ENCODE data around the gene TICAM2.

Gene TICAM2

DNA sequence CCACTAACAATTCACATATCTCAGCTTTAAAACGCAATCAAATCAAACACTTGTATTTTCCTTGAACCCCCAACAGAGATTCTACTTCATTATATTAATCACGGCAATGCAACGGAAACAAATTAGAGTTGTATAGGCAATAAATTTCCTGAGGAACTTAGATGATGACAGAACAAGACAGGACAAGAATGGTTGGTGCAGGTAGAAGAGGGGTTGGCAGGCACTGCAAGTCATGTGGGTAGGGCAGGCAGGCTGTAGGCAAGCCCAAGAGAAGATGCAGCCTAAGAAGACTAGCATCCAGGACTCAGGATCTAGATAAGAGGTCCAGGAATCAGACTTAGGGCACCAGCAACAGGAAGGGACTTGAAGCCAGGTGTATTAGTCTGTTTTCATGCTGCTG lies 41.1 kb downstream of the TICAM2 start:
- no peaks in the 10 kb centered on the region for H3K27me3 ChIP-seq (ENCODE audit: insufficient read depth, low read length)
- H3K27ac ChIP-seq (ENCODE audit: low read length), result no peak overlapping the region
- H3K36me3 ChIP-seq (ENCODE audit: insufficient read depth, low read depth, low read length), result no peaks in the 10 kb centered on the region
- H3K4me1 ChIP-seq (ENCODE audit: insufficient read depth, low read length), result peaks cover 9% of the 10 kb centered on the region; the same call in 1 of the 2 replicates
- H3K4me3 ChIP-seq (ENCODE audit: low read length), result no peak overlapping the region
- no peak overlapping the region for H3K9ac ChIP-seq (ENCODE audit: low read depth, low read length)
- no peaks in the 10 kb centered on the region for H3K9me3 ChIP-seq (ENCODE audit: insufficient read depth, low read depth, low read length)

DNA sequence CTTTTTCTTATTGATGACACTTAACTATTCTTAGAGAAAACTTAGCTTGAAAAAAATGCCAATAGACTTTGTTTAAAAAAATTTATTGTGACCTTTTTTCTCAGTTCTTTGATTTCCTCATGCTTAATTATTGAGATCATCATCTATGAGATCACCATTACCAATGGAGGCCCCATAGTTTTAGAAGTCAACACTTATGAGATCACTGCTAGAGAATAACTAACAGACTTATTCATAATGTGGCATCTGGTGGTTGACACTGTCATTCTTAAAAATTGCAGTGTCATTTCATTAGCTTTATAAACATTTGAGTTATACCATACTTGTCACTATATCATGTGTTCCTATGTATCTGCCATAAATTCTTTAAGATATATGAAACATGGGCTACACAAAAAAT lies 42.8 kb downstream of the TICAM2 start:
- no peaks in the 10 kb centered on the region for H3K27me3 ChIP-seq (ENCODE audit: insufficient read depth, low read length)
- no peaks in the 10 kb centered on the region for H3K9me3 ChIP-seq (ENCODE audit: insufficient read depth, low read depth, low read length)
- no peak overlapping the region for H3K9ac ChIP-seq (ENCODE audit: low read depth, low read length)
- no peaks in the 10 kb centered on the region for H3K36me3 ChIP-seq (ENCODE audit: insufficient read depth, low read depth, low read length)
- no peak overlapping the region for H3K4me3 ChIP-seq (ENCODE audit: low read length)
- no peak overlapping the region for H3K27ac ChIP-seq (ENCODE audit: low read length)
- peaks cover 9% of the 10 kb centered on the region; the same call in 1 of the 2 replicates for H3K4me1 ChIP-seq (ENCODE audit: insufficient read depth, low read length)

DNA sequence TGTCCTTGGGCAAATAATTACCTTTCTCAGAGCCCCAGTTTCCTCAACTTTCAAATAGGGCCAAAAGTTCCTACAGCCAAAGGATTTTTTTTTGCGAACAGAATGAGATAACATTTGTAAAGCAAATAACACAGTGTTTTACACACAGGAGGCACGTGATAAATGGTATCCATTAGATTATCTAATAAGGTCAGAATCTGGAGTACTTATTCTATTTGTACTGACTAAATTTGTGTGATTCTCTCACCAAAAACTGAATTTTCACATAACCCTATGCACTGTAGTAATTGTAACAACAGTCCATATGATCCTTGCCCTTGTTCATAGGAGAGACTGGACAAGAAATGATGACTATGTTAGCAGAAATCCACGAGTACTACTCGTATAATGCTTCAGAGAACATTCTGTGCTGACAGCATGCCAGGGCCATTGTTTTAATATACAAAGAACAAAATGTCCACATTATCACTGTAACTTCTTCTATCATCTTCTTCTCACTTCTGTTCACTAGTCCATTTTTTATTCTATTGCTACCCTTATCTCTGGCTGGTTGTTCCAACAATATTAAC lies 43.8 kb downstream of the TICAM2 start:
- Histone ChIP-seq H3K9me3 (ENCODE audit: insufficient read depth, low read depth, low read length) (no peaks in the 10 kb centered on the region), H3K27ac (ENCODE audit: low read length) (no peak overlapping the region), H3K36me3 (ENCODE audit: insufficient read depth, low read depth, low read length) (no peaks in the 10 kb centered on the region), H3K27me3 (ENCODE audit: insufficient read depth, low read length) (no peaks in the 10 kb centered on the region), H3K4me3 (ENCODE audit: low read length) (no peak overlapping the region), H3K9ac (ENCODE audit: low read depth, low read length) (no peak overlapping the region), H3K4me1 (ENCODE audit: insufficient read depth, low read length) (peaks cover 9% of the 10 kb centered on the region; the same call in 1 of the 2 replicates)

DNA sequence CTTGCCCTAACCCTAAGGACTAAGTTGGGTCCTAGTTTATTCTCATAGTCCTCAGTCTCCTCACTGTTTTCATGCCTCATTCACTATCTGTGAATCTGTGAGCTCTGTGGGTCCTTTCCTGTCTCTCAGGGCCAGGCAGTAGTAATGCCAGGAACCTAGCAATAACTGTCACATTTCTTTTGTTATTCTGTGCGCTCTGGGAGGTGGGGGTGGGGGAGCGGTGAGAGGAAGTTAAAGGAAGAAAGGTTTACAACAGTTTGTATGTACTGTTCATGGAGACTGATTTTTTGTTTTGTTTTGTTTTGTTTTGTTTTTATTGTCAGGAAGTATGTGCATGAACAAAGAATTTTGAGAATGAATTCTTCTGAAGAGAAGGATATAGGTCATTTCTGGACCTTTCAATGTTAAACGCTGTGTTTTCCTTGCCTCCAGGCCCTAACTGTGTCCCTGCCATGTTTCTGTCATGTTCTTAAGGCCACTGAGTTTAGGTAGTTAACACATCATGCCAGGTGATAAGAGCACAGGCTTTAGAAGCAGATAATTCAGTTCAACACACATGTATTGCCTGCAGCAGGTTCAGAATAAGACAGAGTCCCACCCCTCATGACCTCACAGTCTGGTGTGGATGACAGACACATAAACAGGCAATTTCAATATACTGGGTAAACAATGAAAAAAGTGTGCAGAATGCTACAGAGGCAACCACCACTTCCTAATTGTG lies 44.5 kb downstream of the TICAM2 start:
- H3K9me3 ChIP-seq (ENCODE audit: insufficient read depth, low read depth, low read length), result no peaks in the 10 kb centered on the region
- H3K4me1 ChIP-seq (ENCODE audit: insufficient read depth, low read length), result peaks cover 9% of the 10 kb centered on the region; the same call in 1 of the 2 replicates
- H3K27ac ChIP-seq (ENCODE audit: low read length), result no peak overlapping the region
- H3K9ac ChIP-seq (ENCODE audit: low read depth, low read length), result no peak overlapping the region
- H3K27me3 ChIP-seq (ENCODE audit: insufficient read depth, low read length), result no peaks in the 10 kb centered on the region
- H3K4me3 ChIP-seq (ENCODE audit: low read length), result no peak overlapping the region
- no peaks in the 10 kb centered on the region for H3K36me3 ChIP-seq (ENCODE audit: insufficient read depth, low read depth, low read length)

DNA sequence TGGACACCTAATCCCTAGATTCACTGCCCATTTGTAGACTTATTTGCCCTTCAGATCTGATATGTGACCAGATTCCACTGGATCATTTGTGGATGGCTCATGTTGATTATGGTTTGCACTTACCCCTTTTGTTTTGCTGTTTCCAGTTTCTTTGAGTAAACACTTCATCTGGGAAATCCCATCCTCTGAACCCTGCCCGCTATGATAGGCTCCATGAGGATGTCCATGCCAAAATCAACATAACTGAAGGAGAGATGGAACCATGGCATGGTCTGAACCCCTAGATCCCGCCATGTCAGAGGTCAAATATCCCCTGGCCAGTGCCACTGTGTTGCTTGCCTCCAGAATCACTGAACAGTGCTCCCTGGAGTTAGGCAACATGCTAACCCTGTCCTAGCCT lies 46.0 kb downstream of the TICAM2 start:
- Histone ChIP-seq H3K9me3 (ENCODE audit: insufficient read depth, low read depth, low read length) (no peaks in the 10 kb centered on the region), H3K4me1 (ENCODE audit: insufficient read depth, low read length) (peaks cover 9% of the 10 kb centered on the region; the same call in 1 of the 2 replicates), H3K9ac (ENCODE audit: low read depth, low read length) (no peak overlapping the region), H3K27ac (ENCODE audit: low read length) (no peak overlapping the region), H3K4me3 (ENCODE audit: low read length) (no peak overlapping the region), H3K36me3 (ENCODE audit: insufficient read depth, low read depth, low read length) (no peaks in the 10 kb centered on the region), H3K27me3 (ENCODE audit: insufficient read depth, low read length) (no peaks in the 10 kb centered on the region; the same call in 1 of the 2 replicates)

DNA sequence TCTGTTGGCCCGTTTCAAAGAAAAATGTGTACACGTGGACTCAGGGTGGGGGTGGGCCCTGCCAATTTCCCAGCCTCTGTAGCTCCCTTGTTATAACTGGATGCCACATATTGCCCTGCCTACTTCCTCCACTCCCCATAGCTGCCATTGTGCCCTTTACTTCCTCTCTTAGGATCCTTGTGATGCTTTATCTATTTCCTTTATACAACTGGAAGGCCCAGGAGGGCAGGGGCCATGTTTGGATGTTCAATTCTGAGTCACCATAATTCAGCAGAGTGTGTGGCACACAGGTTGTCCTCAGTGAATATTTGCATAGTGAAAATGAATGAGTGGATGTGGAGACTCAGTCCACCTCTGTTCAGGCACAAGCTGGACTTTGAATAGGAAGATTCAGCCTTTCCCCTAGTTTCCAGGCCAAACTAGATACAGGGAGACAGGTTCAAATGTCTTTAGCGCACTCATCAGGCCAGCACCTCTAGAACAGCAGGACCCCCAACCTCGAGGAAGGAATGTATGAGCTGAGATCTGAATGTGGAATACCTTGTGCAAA lies 47.1 kb downstream of the TICAM2 start:
- Histone ChIP-seq H3K9me3 (ENCODE audit: insufficient read depth, low read depth, low read length) (no peaks in the 10 kb centered on the region), H3K4me1 (ENCODE audit: insufficient read depth, low read length) (peaks cover 9% of the 10 kb centered on the region), H3K27me3 (ENCODE audit: insufficient read depth, low read length) (no peaks in the 10 kb centered on the region; the same call in 1 of the 2 replicates), H3K4me3 (ENCODE audit: low read length) (no peak overlapping the region), H3K9ac (ENCODE audit: low read depth, low read length) (no peak overlapping the region), H3K36me3 (ENCODE audit: insufficient read depth, low read depth, low read length) (no peaks in the 10 kb centered on the region), H3K27ac (ENCODE audit: low read length) (no peak overlapping the region)

DNA sequence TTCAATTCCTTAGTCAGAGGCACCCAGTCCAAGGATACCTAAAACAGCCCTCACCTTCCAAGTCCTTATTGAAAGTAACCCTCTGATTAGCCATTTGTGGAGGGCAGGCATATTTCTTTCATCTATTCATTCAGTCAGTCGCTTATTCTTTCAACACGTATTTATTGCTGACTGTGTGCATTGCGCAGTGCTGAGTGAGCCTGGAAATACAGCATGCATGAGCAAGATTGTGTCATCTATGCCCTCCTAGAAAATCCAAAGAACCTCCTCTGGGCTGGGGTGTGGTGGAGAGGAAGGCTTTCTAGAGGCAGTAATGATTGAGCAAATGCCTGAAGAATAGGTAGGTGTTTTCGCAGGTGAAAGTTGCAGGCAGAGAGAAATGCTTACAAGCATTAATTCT lies 49.2 kb downstream of the TICAM2 start:
- Histone ChIP-seq H3K9me3 (ENCODE audit: insufficient read depth, low read depth, low read length) (no peaks in the 10 kb centered on the region), H3K27ac (ENCODE audit: low read length) (no peak overlapping the region), H3K36me3 (ENCODE audit: insufficient read depth, low read depth, low read length) (no peaks in the 10 kb centered on the region), H3K4me1 (ENCODE audit: insufficient read depth, low read length) (peaks cover 11% of the 10 kb centered on the region), H3K4me3 (ENCODE audit: low read length) (no peak overlapping the region), H3K9ac (ENCODE audit: low read depth, low read length) (no peak overlapping the region), H3K27me3 (ENCODE audit: insufficient read depth, low read length) (no peaks in the 10 kb centered on the region; the same call in 1 of the 2 replicates)

DNA sequence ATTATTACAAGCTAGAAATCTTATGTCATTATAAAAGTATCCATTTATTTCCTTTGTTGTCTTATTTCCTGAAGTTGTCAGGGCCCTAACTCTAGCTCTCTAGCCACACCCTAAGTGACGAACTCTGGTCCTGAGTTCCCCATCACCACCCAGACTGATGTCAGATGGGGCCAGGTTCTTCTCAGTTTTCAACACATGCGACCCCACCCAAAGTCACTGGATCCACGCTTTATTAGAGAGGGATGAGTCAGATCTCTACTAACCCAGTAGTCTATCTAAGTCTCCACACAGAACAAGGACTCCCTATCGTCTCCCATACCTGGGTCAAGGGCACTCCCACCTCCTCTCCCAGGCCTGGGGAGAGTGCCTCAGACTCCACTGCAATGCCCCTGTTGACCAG lies 50.9 kb downstream of the TICAM2 start:
- no peaks in the 10 kb centered on the region; the same call in 1 of the 2 replicates for H3K27me3 ChIP-seq (ENCODE audit: insufficient read depth, low read length)
- H3K36me3 ChIP-seq (ENCODE audit: insufficient read depth, low read depth, low read length), result no peaks in the 10 kb centered on the region
- no peak overlapping the region for H3K27ac ChIP-seq (ENCODE audit: low read length)
- H3K9me3 ChIP-seq (ENCODE audit: insufficient read depth, low read depth, low read length), result peaks cover under 1% of the 10 kb centered on the region
- no peak overlapping the region for H3K4me3 ChIP-seq (ENCODE audit: low read length)
- H3K9ac ChIP-seq (ENCODE audit: low read depth, low read length), result no peak overlapping the region
- peaks cover 3% of the 10 kb centered on the region; the same call in 1 of the 2 replicates for H3K4me1 ChIP-seq (ENCODE audit: insufficient read depth, low read length)

DNA sequence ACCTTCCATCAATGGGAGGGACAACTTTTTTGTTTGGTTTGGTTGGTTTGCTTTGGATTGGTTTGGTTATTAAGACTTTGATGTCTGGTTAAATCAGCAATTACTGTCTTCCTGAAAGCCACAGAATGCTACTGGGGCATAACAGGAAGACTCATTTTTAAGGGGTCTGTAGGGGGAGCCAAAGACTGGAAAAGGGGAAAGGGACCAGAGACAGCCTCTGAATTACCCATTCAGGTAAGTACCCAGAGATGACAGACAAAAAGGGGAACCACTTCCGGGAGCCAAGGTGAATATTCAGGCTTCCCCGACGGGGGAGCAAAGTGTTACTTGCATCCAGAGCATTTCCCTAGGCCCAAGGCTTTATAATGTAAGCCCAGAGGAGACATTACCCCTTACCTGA lies 53.1 kb downstream of the TICAM2 start:
- no peak overlapping the region for H3K4me3 ChIP-seq (ENCODE audit: low read length)
- H3K9me3 ChIP-seq (ENCODE audit: insufficient read depth, low read depth, low read length), result peaks cover 13% of the 10 kb centered on the region
- no peak overlapping the region for H3K27ac ChIP-seq (ENCODE audit: low read length)
- no peaks in the 10 kb centered on the region; the same call in 1 of the 2 replicates for H3K27me3 ChIP-seq (ENCODE audit: insufficient read depth, low read length)
- no peaks in the 10 kb centered on the region for H3K36me3 ChIP-seq (ENCODE audit: insufficient read depth, low read depth, low read length)
- no peak overlapping the region for H3K9ac ChIP-seq (ENCODE audit: low read depth, low read length)
- peaks cover 3% of the 10 kb centered on the region; the same call in 1 of the 2 replicates for H3K4me1 ChIP-seq (ENCODE audit: insufficient read depth, low read length)

DNA sequence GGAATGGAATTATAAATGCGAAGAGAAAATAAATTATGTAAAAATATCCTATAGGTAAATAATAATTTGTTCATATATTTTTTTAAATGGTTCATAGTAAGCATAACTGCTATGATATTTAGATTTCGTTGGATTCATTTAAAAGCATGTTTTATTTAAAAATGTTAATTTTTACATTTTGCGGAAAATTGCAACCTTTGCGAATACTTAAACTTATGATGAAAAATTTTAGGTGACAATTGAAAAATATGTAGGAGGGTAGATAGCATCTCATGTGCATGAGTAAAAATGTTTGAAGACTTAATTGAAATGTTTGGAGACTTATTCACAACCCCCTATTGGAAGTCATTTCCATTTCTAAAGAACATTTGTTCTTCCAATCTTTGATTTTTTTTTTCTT lies 53.6 kb downstream of the TICAM2 start:
- Histone ChIP-seq H3K27me3 (ENCODE audit: insufficient read depth, low read length) (no peaks in the 10 kb centered on the region; the same call in 1 of the 2 replicates), H3K27ac (ENCODE audit: low read length) (no peak overlapping the region), H3K36me3 (ENCODE audit: insufficient read depth, low read depth, low read length) (no peaks in the 10 kb centered on the region), H3K4me1 (ENCODE audit: insufficient read depth, low read length) (peaks cover 3% of the 10 kb centered on the region; the same call in 1 of the 2 replicates), H3K9me3 (ENCODE audit: insufficient read depth, low read depth, low read length) (peaks cover 13% of the 10 kb centered on the region), H3K4me3 (ENCODE audit: low read length) (no peak overlapping the region), H3K9ac (ENCODE audit: low read depth, low read length) (no peak overlapping the region)

DNA sequence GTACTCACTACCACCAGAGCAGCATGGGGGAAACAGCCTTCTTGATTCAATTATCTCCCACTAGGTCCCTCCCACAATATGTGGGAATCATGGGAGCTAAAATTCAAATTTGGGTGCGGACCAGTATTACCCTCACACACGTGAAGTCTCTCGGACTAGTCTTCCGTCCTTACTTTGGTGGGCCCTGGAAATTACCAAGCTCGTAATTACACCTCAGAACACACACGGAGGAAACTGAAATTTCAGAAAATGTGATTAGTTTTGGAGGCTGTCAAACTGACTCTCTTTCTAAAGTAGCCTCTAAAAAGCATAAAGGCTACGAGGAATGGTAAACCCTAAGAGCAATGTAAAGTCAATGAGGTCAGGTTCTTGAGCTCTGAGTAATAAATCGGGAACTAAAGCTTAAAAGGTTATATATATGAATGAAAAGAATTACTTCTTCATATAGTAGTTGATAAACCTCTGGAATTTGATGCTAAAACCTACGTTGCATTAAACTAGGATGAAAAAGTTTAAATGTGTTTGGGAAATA lies 56.9 kb downstream of the TICAM2 start:
- Histone ChIP-seq H3K4me1 (ENCODE audit: insufficient read depth, low read length) (peaks cover 20% of the 10 kb centered on the region), H3K4me3 (ENCODE audit: low read length) (peak overlapping the region; percentile 64; the same call in 1 of the 2 replicates), H3K9ac (ENCODE audit: low read depth, low read length) (peak overlapping the region; percentile 70; the same call in 1 of the 2 replicates), H3K36me3 (ENCODE audit: insufficient read depth, low read depth, low read length) (peaks cover 29% of the 10 kb centered on the region), H3K27ac (ENCODE audit: low read length) (no peak overlapping the region), H3K27me3 (ENCODE audit: insufficient read depth, low read length) (no peaks in the 10 kb centered on the region), H3K9me3 (ENCODE audit: insufficient read depth, low read depth, low read length) (peaks cover 13% of the 10 kb centered on the region)
